ENCODE data around the gene CDR2L.

The CDR2L gene

GRCh38 chr17:74951065-74951464 is 36.4 kb upstream of the CDR2L start:
- TF ChIP-seq PKNOX1 (IDR thresholded peaks at IDR 0.05) (no peak), CTBP1 (IDR thresholded peaks at IDR 0.05; ENCODE audit: borderline replicate concordance) (no peak), FOXA1 (IDR thresholded peaks at IDR 0.05) (no peak), FOXM1 (IDR thresholded peaks at IDR 0.05; ENCODE audit: borderline replicate concordance) (no peak), ELF4 (IDR thresholded peaks at IDR 0.05) (no peak), SP1 (IDR thresholded peaks at IDR 0.05) (no peak), NFRKB (IDR thresholded peaks at IDR 0.05) (no peak), LEF1 (IDR thresholded peaks at IDR 0.05; ENCODE audit: borderline replicate concordance) (no peak), HDGF (IDR thresholded peaks at IDR 0.05; ENCODE audit: borderline replicate concordance) (no peak)
- no peak for DNase-seq (ENCODE audit: extremely low spot score)
- CTCF ChIA-PET: interaction anchor here (1.4 kb wide), 1 partner anchor 10 kb away, joined by 6 read pairs; no protein-coding TSS in a partner anchor
- POLR2A ChIA-PET: interaction anchor here (1.3 to 2.6 kb wide), 2 partner anchors 62 to 78 kb away, joined by 5 to 6 read pairs; partner anchors contain the start of genes FDXR and MRPL58

GRCh38 chr17:74951680-74952421 is 35.6 kb upstream of the CDR2L start:
- CTCF ChIA-PET: interaction anchor here (1.4 kb wide), 1 partner anchor 9 kb away, joined by 6 read pairs; no protein-coding TSS in a partner anchor
- POLR2A ChIA-PET: interaction anchor here (1.3 to 1.4 kb wide), 2 partner anchors 31 to 61 kb away, joined by 3 to 5 read pairs; partner anchors contain the start of gene MRPL58
- no peak for DNase-seq (ENCODE audit: extremely low spot score)
- no peak for TF ChIP-seq FOXA1 (IDR thresholded peaks at IDR 0.05)
- TF ChIP-seq SUZ12 (IDR thresholded peaks at IDR 0.05): no peak

DNA sequence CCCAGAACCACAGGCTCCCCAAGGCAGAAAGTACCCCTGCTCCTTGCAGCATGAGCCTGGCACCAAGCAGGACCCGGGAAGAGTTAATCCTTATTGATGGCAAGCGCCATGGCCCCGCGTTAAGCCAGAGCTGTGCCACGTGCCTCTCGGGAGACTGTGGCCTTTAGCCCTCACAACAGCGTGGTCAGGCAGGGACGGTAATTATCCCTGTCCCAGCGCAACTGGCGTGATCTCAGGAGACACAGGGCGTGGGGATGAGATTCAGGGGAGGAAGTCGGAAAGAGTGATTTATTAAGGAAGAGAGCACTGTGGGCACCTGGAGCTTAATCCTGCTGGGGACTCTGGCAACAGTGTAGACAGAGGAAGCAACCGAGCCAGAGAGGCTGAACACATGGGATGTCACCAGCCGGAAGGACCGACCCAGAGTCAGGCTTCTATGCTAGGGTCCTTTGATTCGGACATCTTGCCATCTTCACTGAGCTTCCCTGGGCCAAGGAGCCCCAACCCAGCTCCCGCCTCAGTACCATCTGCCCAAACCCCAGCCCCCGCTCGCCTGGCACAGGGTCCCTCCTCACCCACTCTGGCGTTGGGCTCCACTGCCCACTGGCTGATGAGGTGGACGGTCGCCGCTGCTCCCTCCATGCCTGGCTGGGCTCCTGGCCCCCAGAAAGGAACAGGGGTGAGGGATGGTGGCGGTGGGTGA is 34.9 kb upstream of the CDR2L start:
- no peak for DNase-seq (ENCODE audit: extremely low spot score)
- ChIA-PET CTCF (interaction anchor here (0.6 to 1.2 kb wide), 3 partner anchors 9 to 29 kb away, joined by 3 to 4 read pairs (median 4); partner anchors contain the start of gene OTOP2), POLR2A (interaction anchor here (1.4 kb wide), 1 partner anchor 30 kb away, joined by 3 read pairs; no protein-coding TSS in a partner anchor)
- no peak for TF ChIP-seq L3MBTL2 (conservative IDR thresholded peaks at IDR 0.05)
- TF ChIP-seq NFRKB (IDR thresholded peaks at IDR 0.05): no peak
- TF ChIP-seq CTBP1 (IDR thresholded peaks at IDR 0.05; ENCODE audit: borderline replicate concordance): no peak
- no peak for TF ChIP-seq ARNT (IDR thresholded peaks at IDR 0.05)
- no peak for TF ChIP-seq LEF1 (IDR thresholded peaks at IDR 0.05; ENCODE audit: borderline replicate concordance)
- no peak for TF ChIP-seq FOXA1 (IDR thresholded peaks at IDR 0.05)
- TF ChIP-seq FOXM1 (IDR thresholded peaks at IDR 0.05; ENCODE audit: borderline replicate concordance): no peak
- TF ChIP-seq ZNF384 (IDR thresholded peaks at IDR 0.05): no peak
- TF ChIP-seq TARDBP (IDR thresholded peaks at IDR 0.05): no peak
- no peak for TF ChIP-seq PKNOX1 (IDR thresholded peaks at IDR 0.05)
- no peak for TF ChIP-seq ELF4 (IDR thresholded peaks at IDR 0.05)

DNA sequence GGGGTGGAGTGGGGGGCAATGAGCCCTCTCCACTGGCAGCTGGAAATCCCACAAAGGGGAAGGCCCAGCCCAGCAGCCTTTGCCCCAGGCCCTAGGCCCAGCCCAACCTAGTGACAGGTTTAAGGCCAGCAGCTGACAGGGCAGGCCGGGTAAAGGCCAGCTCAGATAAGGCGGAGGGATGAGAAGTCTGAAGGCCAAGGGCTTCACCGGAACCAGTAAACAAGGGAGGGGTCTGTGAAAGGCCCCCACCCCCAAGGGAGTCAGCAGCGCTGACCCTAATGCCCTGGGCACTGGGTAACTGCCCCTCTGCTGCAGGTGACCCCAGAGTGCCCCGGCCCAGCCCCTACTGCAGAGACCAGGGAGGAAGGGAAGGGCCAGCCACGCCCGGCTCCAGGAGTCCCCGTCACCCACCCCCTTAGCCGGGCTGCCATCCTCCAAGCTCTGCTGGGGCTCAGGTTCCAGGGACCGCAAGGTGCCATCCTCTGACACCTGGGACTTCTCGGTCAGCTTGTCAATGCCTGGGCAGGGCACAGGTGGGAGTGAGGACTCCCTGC is 34.2 kb upstream of the CDR2L start:
- DNase-seq (ENCODE audit: extremely low spot score): no peak
- ChIA-PET CTCF (interaction anchor here (0.6 to 1.2 kb wide), 3 partner anchors 9 to 30 kb away, joined by 3 to 4 read pairs (median 4); partner anchors contain the start of gene OTOP2), POLR2A (interaction anchor here (1.4 kb wide), 1 partner anchor 30 kb away, joined by 3 read pairs; no protein-coding TSS in a partner anchor)
- TF ChIP-seq SP1 (IDR thresholded peaks at IDR 0.05) (no peak), ELF4 (IDR thresholded peaks at IDR 0.05) (no peak), ARNT (IDR thresholded peaks at IDR 0.05) (no peak), PKNOX1 (IDR thresholded peaks at IDR 0.05) (no peak), CTBP1 (IDR thresholded peaks at IDR 0.05; ENCODE audit: borderline replicate concordance) (no peak), HDGF (IDR thresholded peaks at IDR 0.05; ENCODE audit: borderline replicate concordance) (no peak), TARDBP (IDR thresholded peaks at IDR 0.05) (no peak), NFRKB (IDR thresholded peaks at IDR 0.05) (no peak), SUZ12 (IDR thresholded peaks at IDR 0.05) (no peak)

DNA sequence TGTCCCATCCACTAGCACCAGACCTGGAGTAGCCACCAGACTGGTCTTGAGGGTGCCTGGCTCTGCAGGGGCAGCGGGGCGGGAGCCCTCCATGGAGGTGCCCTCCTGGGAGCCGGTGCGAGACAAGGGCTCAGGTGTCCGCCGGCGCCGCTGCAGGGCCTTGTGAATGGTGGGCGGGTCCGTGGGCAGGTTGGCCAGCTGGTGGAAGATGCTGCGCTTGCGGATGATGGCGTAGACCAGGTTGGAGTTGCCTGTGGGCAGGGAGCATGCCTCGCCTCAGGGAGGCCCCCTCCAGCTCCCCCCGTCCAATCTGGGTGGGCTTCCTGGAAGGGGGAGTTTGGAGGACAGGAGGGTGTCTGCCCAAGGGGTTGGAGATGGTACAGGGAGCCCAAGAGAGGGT is 33.3 kb upstream of the CDR2L start:
- DNase-seq (ENCODE audit: extremely low spot score): no peak
- no peak for TF ChIP-seq PKNOX1 (IDR thresholded peaks at IDR 0.05)
- no peak for TF ChIP-seq SP1 (IDR thresholded peaks at IDR 0.05)
- TF ChIP-seq NFRKB (IDR thresholded peaks at IDR 0.05): no peak
- no peak for TF ChIP-seq SUZ12 (IDR thresholded peaks at IDR 0.05)
- TF ChIP-seq L3MBTL2 (conservative IDR thresholded peaks at IDR 0.05): no peak
- no peak for TF ChIP-seq ZNF384 (IDR thresholded peaks at IDR 0.05)
- POLR2A ChIA-PET: no interaction called here
- CTCF ChIA-PET: interaction anchor here (0.6 kb wide), 2 partner anchors 10 to 181 kb away, joined by 3 to 5 read pairs; no protein-coding TSS in a partner anchor
